MM.1S (cell line): Measurements from ENCODE around the gene UBXN7.

Experiments
- DNase-seq: peaks from one replicate; pipeline ENCODE4 v3.0.0-alpha.2; 2015
- H2AFZ ChIP-seq: fragments of 300-600 bp; sonication (generic); 2 replicates; pipeline ENCODE4 v1.6.0; 2016; ENCODE audit warnings: antibody characterized with exemption, low read length
- H3F3A ChIP-seq: fragments of 300-600 bp; sonication (generic); 2 replicates; pipeline ENCODE4 v1.6.1; 2016; ENCODE audit warnings: mild to moderate bottlenecking, antibody characterized with exemption, low read length, moderate library complexity, mixed read lengths; ENCODE audit not compliant: insufficient read depth
- H3K27ac ChIP-seq: fragments of 300-600 bp; sonication (generic); 2 replicates; pipeline ENCODE4 v1.5.1; 2016; ENCODE audit warnings: mild to moderate bottlenecking, low read length
- H3K27me3 ChIP-seq: fragments of 300-600 bp; sonication (generic); replicated peaks from 2 replicates; pipeline ENCODE4 v1.6.0; 2016; ENCODE audit warnings: low read length; ENCODE audit not compliant: insufficient read depth
- H3K36me3 ChIP-seq: fragments of 300-600 bp; sonication (generic); replicated peaks from 2 replicates; pipeline ENCODE4 v1.6.1; 2016; ENCODE audit warnings: mild to moderate bottlenecking, low read length, mixed read lengths; ENCODE audit not compliant: insufficient read depth
- H3K4me1 ChIP-seq: fragments of 300-600 bp; sonication (generic); 2 replicates; pipeline ENCODE4 v1.6.1; 2016; ENCODE audit warnings: low read length, mixed read lengths
- H3K4me2 ChIP-seq: fragments of 300-600 bp; sonication (generic); 2 replicates; pipeline ENCODE4 v1.6.0; 2016; ENCODE audit warnings: low read depth, low read length
- H3K4me3 ChIP-seq: fragments of 300-600 bp; sonication (generic); 2 replicates; pipeline ENCODE4 v1.5.1; 2016; ENCODE audit warnings: low read length, mixed read lengths
- H3K79me2 ChIP-seq: fragments of 300-600 bp; sonication (generic); 2 replicates; pipeline ENCODE4 v1.6.1; 2016; ENCODE audit warnings: mixed run types, low read length, mixed read lengths
- H3K9ac ChIP-seq: fragments of 300-600 bp; sonication (generic); 2 replicates; pipeline ENCODE4 v1.6.1; 2016; ENCODE audit warnings: low read length, mixed read lengths
- H3K9me2 ChIP-seq: fragments of 300-600 bp; sonication (generic); replicated peaks from 2 replicates; pipeline ENCODE4 v1.6.1; 2016; ENCODE audit warnings: mild to moderate bottlenecking, low read length, mixed read lengths; ENCODE audit not compliant: insufficient read depth
- H3K9me3 ChIP-seq: fragments of 300-600 bp; sonication (generic); replicated peaks from 2 replicates; pipeline ENCODE4 v1.6.1; 2016; ENCODE audit warnings: mild to moderate bottlenecking, low read length, mixed read lengths; ENCODE audit not compliant: insufficient read depth
- H4K20me1 ChIP-seq: fragments of 300-600 bp; sonication (generic); 2 replicates; pipeline ENCODE4 v1.6.1; 2016; ENCODE audit warnings: mild to moderate bottlenecking, low read length, moderate library complexity, mixed read lengths; ENCODE audit not compliant: insufficient read depth
- EZH2 ChIP-seq: fragments of 300-600 bp; sonication (generic); optimal IDR thresholded peaks from 2 replicates; pipeline ENCODE3; 2017; ENCODE audit warnings: low read depth, mild to moderate bottlenecking, antibody characterized with exemption, low read length, mixed read lengths
- EZH2phosphoT487 ChIP-seq: fragments of 300-600 bp; sonication (generic); IDR thresholded peaks from 2 replicates; pipeline ENCODE4 v1.6.1; 2018; ENCODE audit warnings: antibody characterized with exemption, low read length
- TF ChIP-seq, protein P1 (sequence below): fragments of 300-600 bp; sonication (generic); IDR thresholded peaks from 2 replicates; pipeline ENCODE4 v1.5.1; 2016; ENCODE audit warnings: antibody characterized with exemption, low read length, mixed read lengths

UBXN7 gene

DNA sequence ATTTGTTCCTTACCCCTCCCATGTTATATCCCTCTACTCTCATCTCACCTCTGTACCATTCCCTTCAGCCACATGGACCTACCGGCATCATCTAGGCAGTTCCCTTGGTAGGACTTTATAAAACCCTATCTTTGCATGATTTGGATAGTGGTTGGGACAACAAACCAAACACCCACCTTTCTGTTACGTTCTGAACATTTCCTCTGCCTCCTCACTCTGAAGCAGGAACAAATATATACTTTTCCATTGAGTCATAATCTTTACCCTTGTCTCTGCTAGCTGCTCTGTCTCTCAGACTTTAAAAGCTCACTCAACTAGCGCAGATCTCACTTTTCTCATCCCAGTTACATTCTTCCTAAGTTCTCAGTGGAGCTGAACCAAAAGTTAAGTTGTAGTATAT, 17.8 kb downstream of the UBXN7 start:
- Histone ChIP-seq H3K9me2 (no peaks in the 10 kb centered on the region), H4K20me1 (0 out of 2 replicates have a peak, but pooled peaks cover 10% of the 10 kb centered on the region), H2AFZ (no peak overlapping the region), H3K4me2 (no peak overlapping the region), H3K9me3 (no peaks in the 10 kb centered on the region), H3F3A (no peaks in the 10 kb centered on the region), H3K27ac (no peak overlapping the region), H3K36me3 (no peaks in the 10 kb centered on the region), H3K79me2 (peaks cover 100% of the 10 kb centered on the region), H3K9ac (no peak overlapping the region), H3K27me3 (no peaks in the 10 kb centered on the region), H3K4me3 (no peak overlapping the region), H3K4me1 (no peaks in the 10 kb centered on the region)
- TF ChIP-seq EZH2phosphoT487 (no peak), EZH2 (no peak)
- TF ChIP-seq, protein P1, sequence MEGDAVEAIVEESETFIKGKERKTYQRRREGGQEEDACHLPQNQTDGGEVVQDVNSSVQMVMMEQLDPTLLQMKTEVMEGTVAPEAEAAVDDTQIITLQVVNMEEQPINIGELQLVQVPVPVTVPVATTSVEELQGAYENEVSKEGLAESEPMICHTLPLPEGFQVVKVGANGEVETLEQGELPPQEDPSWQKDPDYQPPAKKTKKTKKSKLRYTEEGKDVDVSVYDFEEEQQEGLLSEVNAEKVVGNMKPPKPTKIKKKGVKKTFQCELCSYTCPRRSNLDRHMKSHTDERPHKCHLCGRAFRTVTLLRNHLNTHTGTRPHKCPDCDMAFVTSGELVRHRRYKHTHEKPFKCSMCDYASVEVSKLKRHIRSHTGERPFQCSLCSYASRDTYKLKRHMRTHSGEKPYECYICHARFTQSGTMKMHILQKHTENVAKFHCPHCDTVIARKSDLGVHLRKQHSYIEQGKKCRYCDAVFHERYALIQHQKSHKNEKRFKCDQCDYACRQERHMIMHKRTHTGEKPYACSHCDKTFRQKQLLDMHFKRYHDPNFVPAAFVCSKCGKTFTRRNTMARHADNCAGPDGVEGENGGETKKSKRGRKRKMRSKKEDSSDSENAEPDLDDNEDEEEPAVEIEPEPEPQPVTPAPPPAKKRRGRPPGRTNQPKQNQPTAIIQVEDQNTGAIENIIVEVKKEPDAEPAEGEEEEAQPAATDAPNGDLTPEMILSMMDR: no peak
- DNase-seq: no peak

DNA sequence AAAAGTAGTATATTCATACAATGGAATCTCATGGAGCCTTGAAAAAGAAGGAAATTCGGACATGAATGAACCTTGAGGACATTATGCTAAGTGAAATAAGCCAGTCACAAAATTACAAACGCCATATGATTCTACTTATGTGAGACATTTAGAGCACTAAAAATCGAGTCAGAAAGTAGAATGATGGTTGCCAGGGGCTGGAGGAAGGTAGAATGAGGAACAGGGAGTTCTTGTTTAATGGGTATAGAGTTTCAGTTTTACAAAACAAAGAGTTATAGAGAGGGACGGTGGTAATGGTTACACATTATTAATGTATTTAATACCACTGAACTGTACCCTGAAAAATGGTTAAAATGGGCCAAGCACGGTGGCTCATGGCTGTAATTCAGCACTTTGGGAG, 19.5 kb downstream of the UBXN7 start:
- H3K9me2 ChIP-seq: no peaks in the 10 kb centered on the region
- H3K4me1 ChIP-seq: no peaks in the 10 kb centered on the region
- no peak overlapping the region for H3K4me2 ChIP-seq
- no peaks in the 10 kb centered on the region for H3K36me3 ChIP-seq
- H3K9me3 ChIP-seq: no peaks in the 10 kb centered on the region
- no peaks in the 10 kb centered on the region for H3F3A ChIP-seq
- no peak overlapping the region for H3K9ac ChIP-seq
- peaks cover 100% of the 10 kb centered on the region for H3K79me2 ChIP-seq
- TF ChIP-seq, protein P1: no peak
- TF ChIP-seq EZH2 (no peak), EZH2phosphoT487 (no peak)
- H2AFZ ChIP-seq: no peak overlapping the region
- 0 out of 2 replicates have a peak, but pooled peaks cover 8% of the 10 kb centered on the region for H4K20me1 ChIP-seq
- H3K27me3 ChIP-seq: no peaks in the 10 kb centered on the region
- H3K27ac ChIP-seq: no peak overlapping the region
- DNase-seq: no peak
- H3K4me3 ChIP-seq: no peak overlapping the region

- no peak for DNase-seq
- Histone ChIP-seq H3K27ac (no peak overlapping the region), H3K4me1 (no peaks in the 10 kb centered on the region), H3K4me3 (no peak overlapping the region), H2AFZ (no peak overlapping the region), H3K36me3 (no peaks in the 10 kb centered on the region), H3K9me2 (no peaks in the 10 kb centered on the region), H3F3A (no peaks in the 10 kb centered on the region), H3K4me2 (no peak overlapping the region), H3K79me2 (peaks cover 80% of the 10 kb centered on the region), H3K9me3 (no peaks in the 10 kb centered on the region), H3K27me3 (no peaks in the 10 kb centered on the region), H3K9ac (no peak overlapping the region), H4K20me1 (0 out of 2 replicates have a peak, but pooled peaks cover 8% of the 10 kb centered on the region)
- TF ChIP-seq EZH2phosphoT487 (no peak), EZH2 (no peak)
- TF ChIP-seq, protein P1: no peak
Measured at GRCh38 chr3:196409409-196409808, 22.8 kb downstream of the UBXN7 start.
